GM18499 (cell line): ENCODE data around the gene RRAGC.
"Not testable (repeated sequence)": the region's sequence is repeated elsewhere in the genome, so short reads cannot be mapped to it uniquely, and the experiment has no call there.

ENCODE experiments used
- ATAC-seq: cut with Tn5 transposase; IDR thresholded peaks from one replicate; pipeline ENCODE4 v1.9.1; 2021; ENCODE audit warnings: moderate number of reproducible peaks; ENCODE audit not compliant: insufficient read depth, unreplicated experiment

Gene RRAGC

DNA sequence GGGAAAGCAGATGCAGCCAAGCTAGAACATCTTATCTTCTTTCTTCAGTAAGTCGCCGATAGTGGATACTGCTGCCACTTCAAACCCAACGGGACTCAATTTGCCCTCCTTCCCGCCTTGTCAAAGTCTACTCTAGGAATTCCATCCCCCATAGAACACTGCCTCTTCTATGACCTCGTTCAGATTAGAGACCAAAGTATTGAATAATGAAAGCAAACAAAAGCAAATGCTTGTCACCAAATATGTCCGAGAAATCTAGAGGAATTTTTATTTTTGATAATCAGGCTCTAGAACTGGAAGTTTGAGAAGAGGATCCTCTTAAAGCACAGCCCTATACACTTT, 853 bp upstream of the RRAGC start:
- ATAC-seq = no peak

DNA sequence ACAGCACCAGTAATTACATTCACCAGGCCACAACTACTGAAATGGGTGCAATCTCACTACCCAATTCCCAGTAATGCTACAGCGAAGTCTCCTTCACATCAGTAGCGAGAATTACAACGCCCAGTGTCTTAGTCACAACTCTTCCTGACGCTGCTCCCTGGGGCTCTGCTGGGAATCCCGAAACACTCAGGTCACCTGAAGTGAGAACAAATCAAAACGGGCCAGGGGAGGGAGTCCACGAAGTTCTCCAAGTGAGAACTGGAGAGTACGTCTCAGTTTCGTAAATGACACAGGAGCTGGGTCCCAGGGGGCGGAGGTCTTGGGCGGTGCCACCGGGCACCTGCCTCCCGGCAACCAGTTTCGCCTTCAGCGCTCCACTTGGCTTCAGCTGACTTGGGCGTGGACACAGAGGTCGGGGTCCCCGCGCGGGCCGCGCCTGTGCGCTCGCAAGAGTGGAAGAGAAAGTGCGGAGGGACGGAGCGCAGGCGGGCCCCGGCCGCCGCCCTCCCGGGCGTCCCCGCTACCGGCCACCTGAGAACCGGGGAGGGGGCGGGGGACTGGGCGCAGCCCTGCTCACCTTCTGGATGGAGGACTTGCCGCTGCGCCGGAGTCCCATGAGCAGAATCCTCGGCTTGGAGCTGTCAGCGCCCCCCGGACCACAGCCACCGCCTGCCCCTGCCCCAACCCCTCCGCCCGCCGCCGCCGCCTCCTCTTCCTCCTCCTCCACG, 575 bp downstream of the RRAGC start:
- peak; percentile 26 for ATAC-seq

DNA sequence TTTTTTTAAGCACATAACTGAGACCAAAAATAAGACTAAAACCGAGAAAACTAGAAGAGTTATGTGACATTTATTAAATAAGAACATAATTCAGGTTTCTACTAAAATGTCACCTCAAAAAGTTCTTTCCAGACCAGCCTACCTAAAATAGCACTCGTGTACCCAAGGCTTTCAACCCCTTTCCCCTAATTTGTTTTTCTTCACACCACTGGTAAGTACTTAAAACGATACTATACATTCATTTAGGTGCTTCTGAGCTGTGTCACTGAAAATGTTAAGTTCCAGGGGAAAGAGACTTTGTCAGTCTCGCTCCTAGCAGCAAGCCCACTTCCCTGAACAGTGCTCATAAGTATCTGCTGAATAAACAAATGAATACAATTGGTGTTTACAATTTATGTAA, 6.8 kb downstream of the RRAGC start:
- ATAC-seq = no peak

GRCh38 chr1:38848071-38848470, 11.5 kb downstream of the RRAGC start:
- no peak for ATAC-seq

- no peak for ATAC-seq
Observed at GRCh38 chr1:38846210-38846609, 13.4 kb downstream of the RRAGC start.

DNA sequence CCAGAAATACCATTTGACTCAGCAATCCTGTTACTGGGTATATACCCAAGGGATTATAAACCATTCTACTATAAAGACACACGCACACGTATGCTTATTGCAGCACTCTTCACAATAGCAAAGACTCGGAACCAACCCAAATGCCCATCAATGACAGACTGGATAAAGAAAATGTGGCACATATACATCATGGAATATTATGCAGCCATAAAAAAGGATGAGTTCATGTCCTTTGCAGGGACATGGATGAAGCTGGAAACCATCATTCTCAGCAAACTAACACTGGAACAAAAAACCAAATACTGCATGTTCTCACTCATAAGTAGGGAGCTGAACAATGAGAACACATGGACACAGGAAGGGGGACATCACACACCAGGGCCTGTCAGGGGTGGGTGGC, 14.5 kb downstream of the RRAGC start:
- not testable (repeated sequence) for ATAC-seq

GRCh38 chr1:38840281-38840680, 19.3 kb downstream of the RRAGC start:
- no peak for ATAC-seq

DNA sequence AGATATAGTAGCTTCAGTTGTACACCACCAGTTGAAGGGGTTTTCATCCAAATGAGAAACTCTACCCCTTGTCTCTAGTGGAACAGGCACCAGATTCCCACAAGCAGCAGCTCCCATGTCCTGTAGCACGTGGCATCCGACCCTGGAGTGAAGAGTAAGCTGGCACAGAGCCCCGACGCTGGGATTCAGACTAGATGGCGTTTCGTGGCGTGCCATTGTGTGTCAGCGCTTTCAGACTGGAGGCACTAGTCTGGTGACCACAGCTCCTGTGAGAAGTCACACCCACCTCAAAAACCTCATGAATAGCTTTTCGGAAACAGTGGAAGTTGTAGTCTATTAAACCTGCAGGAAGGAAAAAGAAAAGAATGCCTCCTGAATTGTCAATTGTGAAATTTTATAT, 20.2 kb downstream of the RRAGC start:
- ATAC-seq = no peak

DNA sequence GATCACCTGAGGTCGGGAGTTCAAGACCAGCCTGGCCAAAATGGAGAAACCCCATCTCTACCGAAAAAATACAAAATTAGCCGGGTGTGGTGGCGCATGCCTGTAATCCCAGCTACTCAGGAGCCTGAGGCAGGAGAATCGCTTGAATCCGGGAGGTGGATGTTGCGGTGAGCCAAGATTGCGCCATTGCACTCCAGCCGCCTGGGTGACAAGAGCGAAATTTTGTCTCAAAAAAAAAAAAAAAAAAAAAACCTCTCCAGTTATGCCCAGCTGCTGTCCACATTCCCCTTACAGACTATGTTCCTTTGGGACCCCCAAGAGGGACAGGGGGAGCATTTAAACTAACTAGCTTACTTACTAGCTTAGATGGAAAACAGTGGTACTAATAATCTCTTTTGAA, 23.3 kb downstream of the RRAGC start:
- not testable (repeated sequence) for ATAC-seq

- ATAC-seq = peak; percentile 70
Observed at GRCh38 chr1:38834937-38835827, 24.4 kb downstream of the RRAGC start.

- ATAC-seq = no peak
Observed at GRCh38 chr1:38834221-38834782, 25.3 kb downstream of the RRAGC start.

DNA sequence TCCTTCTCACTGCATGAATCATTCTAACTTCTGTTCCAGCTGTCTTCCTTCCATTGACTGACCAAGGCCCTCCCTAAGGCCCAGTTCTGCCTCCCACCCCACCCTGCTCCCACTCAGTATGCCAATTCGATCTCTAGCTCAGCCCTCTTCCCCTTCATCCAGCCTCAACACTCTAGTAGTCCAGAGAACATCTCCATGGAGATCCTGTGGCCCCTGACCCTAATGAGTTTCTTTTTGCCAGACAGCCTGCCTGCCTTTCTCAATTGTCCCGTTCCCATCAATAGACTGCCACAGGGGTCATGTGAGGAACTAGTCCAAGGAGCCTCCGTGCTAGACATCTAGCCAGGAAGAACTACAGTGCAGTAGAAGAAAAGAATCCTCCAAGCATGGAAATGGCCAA, 26.4 kb downstream of the RRAGC start:
- no peak for ATAC-seq

DNA sequence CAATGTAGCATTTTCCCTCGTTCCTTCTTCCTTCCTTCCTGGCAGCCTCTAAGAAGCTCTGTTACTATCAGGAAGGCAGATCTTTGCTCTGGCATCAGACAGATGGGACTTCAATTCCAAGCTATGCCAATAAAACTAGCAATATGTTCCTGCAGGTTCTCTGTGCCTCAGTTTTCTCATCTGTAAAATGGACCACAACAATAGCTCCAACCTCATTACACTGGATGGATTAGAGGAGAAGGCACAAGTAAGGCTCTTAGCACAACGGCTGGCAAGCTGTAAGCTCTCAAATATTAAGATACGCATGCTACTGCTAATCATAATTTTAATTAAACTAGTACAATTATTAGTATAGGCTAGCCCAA, 27.2 kb downstream of the RRAGC start:
- ATAC-seq = no peak

DNA sequence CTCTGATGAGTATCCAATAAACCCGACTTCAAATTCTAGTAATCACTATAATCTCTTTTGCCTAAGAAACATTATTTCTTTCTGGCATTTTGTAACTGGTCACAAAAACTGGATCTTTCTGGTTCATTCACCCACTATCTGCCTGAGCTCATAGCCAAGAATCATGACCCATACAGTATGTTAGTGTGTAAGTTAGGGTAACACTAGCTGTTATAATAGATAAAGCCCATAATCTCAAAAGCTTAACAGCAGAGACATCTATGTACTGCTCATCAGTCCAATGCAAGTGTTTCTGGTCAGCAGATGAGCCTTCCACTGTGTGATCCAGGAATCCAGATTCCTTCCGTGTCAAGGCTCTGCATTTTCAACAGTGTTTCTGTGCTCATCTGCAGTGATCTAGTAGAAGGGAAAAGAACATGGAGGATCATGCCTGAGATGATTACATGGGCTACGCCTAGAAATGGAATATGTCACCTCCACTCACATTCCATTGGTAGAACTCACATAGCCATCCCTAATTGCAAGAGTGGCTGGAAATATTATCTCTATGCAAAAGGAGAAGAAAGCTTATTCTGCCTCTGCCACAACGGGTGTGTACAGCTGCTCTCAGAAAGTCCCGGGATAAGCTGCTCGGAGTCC, 27.7 kb downstream of the RRAGC start:
- no peak for ATAC-seq

DNA sequence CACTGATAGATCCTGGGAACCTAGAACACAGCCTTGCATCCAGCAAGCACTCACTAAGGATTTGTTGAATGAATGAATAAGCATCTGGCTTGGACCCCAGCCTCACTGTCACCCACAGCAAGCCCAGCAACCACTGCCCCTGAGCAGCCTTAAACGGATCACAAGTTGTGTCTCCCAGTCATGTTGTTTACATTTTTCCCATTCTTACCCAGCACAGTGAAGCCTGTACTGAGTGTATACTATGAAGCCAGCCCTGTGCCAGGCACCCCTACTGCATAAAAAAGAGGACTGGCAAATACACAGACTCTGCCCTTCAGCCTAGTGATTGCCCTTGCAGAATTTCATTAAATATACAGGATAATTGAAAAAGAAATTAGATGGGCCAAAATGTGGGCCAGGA, 30.2 kb downstream of the RRAGC start:
- ATAC-seq = no peak

GRCh38 chr1:38827318-38827717, 32.3 kb downstream of the RRAGC start:
- ATAC-seq = no peak

GRCh38 chr1:38826886-38827285, 32.7 kb downstream of the RRAGC start:
- no peak for ATAC-seq

- no peak for ATAC-seq
Observed at GRCh38 chr1:38826262-38826661, 33.3 kb downstream of the RRAGC start.

DNA sequence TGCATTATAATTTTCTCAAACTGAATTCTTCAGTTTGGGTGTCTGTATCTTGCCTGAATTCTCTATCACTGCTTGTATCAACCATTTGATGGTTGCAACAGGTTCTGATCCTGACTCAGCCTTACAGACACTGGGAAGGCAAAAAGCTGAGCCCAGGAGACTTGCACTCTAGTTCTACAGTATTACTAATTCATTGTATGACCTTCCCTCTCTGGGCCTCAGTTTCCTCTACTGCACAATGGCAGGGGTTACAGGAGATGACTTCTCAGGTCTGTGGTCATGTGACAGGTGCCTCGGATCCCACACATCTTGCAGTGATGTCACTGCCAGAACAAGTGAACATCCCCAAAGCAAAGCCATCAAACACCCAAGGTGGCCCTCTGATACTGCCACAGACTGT, 38.7 kb downstream of the RRAGC start:
- ATAC-seq = no peak

DNA sequence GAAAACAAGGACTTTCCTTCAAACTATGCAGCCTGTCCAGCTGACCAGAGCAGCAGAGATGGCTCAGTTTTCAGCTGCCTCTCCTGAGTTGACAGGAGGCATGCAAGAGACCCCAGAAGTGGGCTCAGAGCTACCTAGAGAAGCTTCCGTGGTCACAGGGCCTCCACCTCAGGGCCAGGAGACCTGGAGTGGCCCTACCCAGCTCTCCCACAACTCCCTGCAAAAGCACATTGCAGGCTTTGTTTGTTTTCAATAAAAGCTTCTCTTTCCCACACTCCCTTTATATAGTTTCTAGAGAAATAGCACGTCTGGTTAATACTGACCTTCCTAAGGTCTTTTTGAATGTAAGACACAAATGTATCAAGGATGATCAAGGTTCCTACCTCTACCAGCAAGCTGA, 40.1 kb downstream of the RRAGC start:
- ATAC-seq = no peak

DNA sequence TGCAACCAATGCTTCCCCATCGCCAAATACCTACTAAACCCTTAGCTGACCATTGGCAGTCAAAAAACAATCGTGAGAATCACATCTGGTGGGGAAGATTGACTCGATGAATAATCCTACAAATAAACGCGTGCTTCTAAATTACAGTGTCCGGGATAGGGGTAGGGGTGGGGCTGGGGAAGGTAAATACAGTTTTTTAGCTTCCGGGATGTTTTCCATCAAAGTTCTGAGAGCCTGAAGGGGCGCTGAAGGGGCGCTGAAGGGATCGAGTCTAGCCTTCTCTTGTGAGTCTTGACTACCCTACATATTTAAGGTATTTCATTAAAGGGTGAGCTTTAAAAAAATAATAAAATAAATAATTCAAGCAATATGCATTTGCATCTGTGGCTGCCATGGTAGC, 40.5 kb downstream of the RRAGC start:
- no peak for ATAC-seq
